ENCODE measurements around the gene OPA1.

GRCh38 chr3:193559100-193559499 lies 33.9 kb upstream of the OPA1 start:
- TF ChIP-seq CTCF (IDR thresholded peaks at IDR 0.05; ENCODE audit: borderline replicate concordance, extremely low read depth, low read length, poor library complexity, severe bottlenecking), result no peak
- TF ChIP-seq EZH2 (IDR thresholded peaks at IDR 0.05; ENCODE audit: borderline replicate concordance, low read depth, low read length, severe bottlenecking), result no peak

All from DND-41 (cell line).